Activated CD4-positive, alpha-beta T cell treated with anti-CD3 and anti-CD28 coated beads for 36 hours (primary cell): ENCODE data around the gene IL13. TPM values are rescaled to one million over a fixed set of nuclear protein-coding genes. Genes with fewer than 3 reads are reported as not detected.

Source experiments
- ATAC-seq: fragments of 200-7000 bp; cut with Tn5 transposase; one replicate; pipeline ENCODE4 v1.10.0; 2021; ENCODE audit warnings: mild to moderate bottlenecking, moderate library complexity
- CTCF ChIA-PET: fragments of 350-600 bp; sonication (Branson Sonifier 250); formaldehyde crosslinking; loops from one replicate; lab custom pipeline; 2021; ENCODE audit warnings: antibody characterized with exemption; lab: Charles Lee
- POLR2A ChIA-PET: fragments of 350-600 bp; sonication (Branson Sonifier 250); formaldehyde crosslinking; loops from one replicate; lab custom pipeline; 2021; ENCODE audit warnings: antibody characterized with exemption, inconsistent platforms; lab: Charles Lee
- DNase-seq: peaks from one replicate; pipeline ENCODE4 v3.0.0-alpha.2; 2020
- H3K27ac Mint-ChIP-seq: one replicate; pipeline ENCODE4 v1.8.0; 2021; ENCODE audit warnings: mixed read lengths
- H3K27me3 Mint-ChIP-seq: one replicate; pipeline ENCODE4 v1.8.0; 2021; ENCODE audit warnings: mixed read lengths
- H3K36me3 Mint-ChIP-seq: one replicate; pipeline ENCODE4 v1.8.0; 2021; ENCODE audit warnings: low read depth, mixed read lengths
- H3K4me1 Mint-ChIP-seq: one replicate; pipeline ENCODE4 v1.8.0; 2021; ENCODE audit warnings: mixed read lengths
- H3K4me3 Mint-ChIP-seq: one replicate; pipeline ENCODE4 v1.8.0; 2021; ENCODE audit warnings: mild to moderate bottlenecking, moderate library complexity, mixed read lengths
- H3K9me3 Mint-ChIP-seq: one replicate; pipeline ENCODE4 v1.8.0; 2021; ENCODE audit warnings: low read depth, mixed read lengths
- intact Hi-C, 2 experiments: fragments of 100-400 bp; cut with DNase I in 1 of 2; cut with micrococcal nuclease in 1 of 2; formaldehyde crosslinking; loops; one replicate each; pipeline versions ENCODE4 v1.14.2 to v1.15.1; 2022 to 2024; cut with DNase I, micrococcal nuclease
- total RNA-seq, 2 experiments: library from RNA; stranded (reverse); gene quantifications; one replicate each; pipeline ENCODE4 v1.2.3, GENCODE V29; 2021

The IL13 gene
- total RNA-seq, 2 experiments from 2014 or later, result 3.9 to 5.5 TPM

GRCh38 chr5:132664696-132665209, 6.8 kb downstream of the IL13 start:
- ChIA-PET POLR2A (interaction anchor here (0.6 kb wide), 1 partner anchor 30 kb away, joined by 3 read pairs; no protein-coding TSS in a partner anchor), CTCF (interaction anchor here (1.3 kb wide), 1 partner anchor 159 kb away, joined by 3 read pairs; no protein-coding TSS in a partner anchor)
- Mint-ChIP-seq H3K4me1 (peaks cover 34% of the 10 kb centered on the region), H3K36me3 (no peaks in the 10 kb centered on the region), H3K4me3 (no peak overlapping the region), H3K27me3 (no peaks in the 10 kb centered on the region), H3K9me3 (no peaks in the 10 kb centered on the region), H3K27ac (no peak overlapping the region)
- DNase-seq, result no peak
- ATAC-seq, result no peak
- intact Hi-C loops, result no loop called here

- no peaks in the 10 kb centered on the region for H3K36me3 Mint-ChIP-seq
- no peaks in the 10 kb centered on the region for H3K9me3 Mint-ChIP-seq
- ATAC-seq, result no peak
- H3K27ac Mint-ChIP-seq, result no peak overlapping the region
- H3K4me3 Mint-ChIP-seq, result no peak overlapping the region
- no peak for DNase-seq
- H3K27me3 Mint-ChIP-seq, result no peaks in the 10 kb centered on the region
- intact Hi-C loops, result no loop called here
- ChIA-PET CTCF (no interaction called here), POLR2A (no interaction called here)
- H3K4me1 Mint-ChIP-seq, result peaks cover 31% of the 10 kb centered on the region
These were observed 7.7 kb downstream of the IL13 start for GRCh38 chr5:132665574-132666080.

DNA sequence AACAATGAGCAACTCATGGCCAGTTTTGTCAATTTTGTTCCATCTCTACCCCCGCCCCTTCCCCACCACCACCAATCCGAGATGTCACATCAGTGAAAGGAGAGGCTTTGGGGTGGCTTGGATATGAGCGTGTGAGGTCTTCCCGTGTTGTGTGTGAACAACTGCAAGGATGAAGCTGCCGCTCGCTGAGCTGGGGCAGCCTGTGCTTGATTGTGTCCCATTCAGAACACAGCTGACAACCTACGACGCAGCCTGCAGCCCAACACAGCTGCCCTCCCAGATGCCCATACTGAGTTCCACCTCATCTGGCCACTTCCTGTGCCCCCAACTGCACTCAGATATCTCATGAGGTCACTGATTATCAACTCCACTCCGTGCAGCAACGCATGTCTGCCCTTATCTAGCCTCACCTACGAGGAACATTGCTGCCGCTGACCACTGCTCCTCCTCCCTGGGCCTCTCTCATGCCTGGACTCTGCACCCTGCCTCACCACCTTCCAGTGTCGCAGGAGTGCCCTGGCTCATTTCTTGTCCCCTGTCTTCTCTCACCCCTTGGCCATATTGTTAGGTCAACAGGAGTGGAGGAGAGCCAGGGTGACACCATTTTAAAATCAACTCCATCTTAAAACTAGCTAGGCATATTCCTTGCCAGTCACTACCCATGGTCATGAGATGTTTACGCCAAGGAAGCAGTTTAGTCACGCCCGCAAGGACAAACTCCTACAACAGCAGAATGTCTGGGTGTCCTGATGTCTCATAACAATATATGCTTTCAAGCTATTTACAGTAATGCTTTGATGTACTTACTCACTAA, 8.5 kb downstream of the IL13 start:
- H3K4me3 Mint-ChIP-seq, result no peak overlapping the region
- H3K4me1 Mint-ChIP-seq, result peaks cover 25% of the 10 kb centered on the region
- no peak overlapping the region for H3K27ac Mint-ChIP-seq
- intact Hi-C loops, result no loop called here
- H3K27me3 Mint-ChIP-seq, result no peaks in the 10 kb centered on the region
- no peaks in the 10 kb centered on the region for H3K9me3 Mint-ChIP-seq
- CTCF ChIA-PET, result interaction anchor here (0.6 to 0.9 kb wide), 3 partner anchors 19 to 137 kb away, joined by 3 to 4 read pairs (median 3); no protein-coding TSS in a partner anchor
- no peak for ATAC-seq
- DNase-seq, result no peak
- no peaks in the 10 kb centered on the region for H3K36me3 Mint-ChIP-seq
- POLR2A ChIA-PET, result no interaction called here

GRCh38 chr5:132667309-132667708, 9.3 kb downstream of the IL13 start:
- H3K27me3 Mint-ChIP-seq, result no peaks in the 10 kb centered on the region
- intact Hi-C loops, result no loop called here
- H3K9me3 Mint-ChIP-seq, result no peaks in the 10 kb centered on the region
- no peaks in the 10 kb centered on the region for H3K36me3 Mint-ChIP-seq
- ChIA-PET CTCF (interaction anchor here (0.9 kb wide), 1 partner anchor 35 kb away, joined by 3 read pairs; no protein-coding TSS in a partner anchor), POLR2A (no interaction called here)
- ATAC-seq, result no peak
- no peak for DNase-seq
- H3K27ac Mint-ChIP-seq, result no peak overlapping the region
- peaks cover 20% of the 10 kb centered on the region for H3K4me1 Mint-ChIP-seq
- no peak overlapping the region for H3K4me3 Mint-ChIP-seq

DNA sequence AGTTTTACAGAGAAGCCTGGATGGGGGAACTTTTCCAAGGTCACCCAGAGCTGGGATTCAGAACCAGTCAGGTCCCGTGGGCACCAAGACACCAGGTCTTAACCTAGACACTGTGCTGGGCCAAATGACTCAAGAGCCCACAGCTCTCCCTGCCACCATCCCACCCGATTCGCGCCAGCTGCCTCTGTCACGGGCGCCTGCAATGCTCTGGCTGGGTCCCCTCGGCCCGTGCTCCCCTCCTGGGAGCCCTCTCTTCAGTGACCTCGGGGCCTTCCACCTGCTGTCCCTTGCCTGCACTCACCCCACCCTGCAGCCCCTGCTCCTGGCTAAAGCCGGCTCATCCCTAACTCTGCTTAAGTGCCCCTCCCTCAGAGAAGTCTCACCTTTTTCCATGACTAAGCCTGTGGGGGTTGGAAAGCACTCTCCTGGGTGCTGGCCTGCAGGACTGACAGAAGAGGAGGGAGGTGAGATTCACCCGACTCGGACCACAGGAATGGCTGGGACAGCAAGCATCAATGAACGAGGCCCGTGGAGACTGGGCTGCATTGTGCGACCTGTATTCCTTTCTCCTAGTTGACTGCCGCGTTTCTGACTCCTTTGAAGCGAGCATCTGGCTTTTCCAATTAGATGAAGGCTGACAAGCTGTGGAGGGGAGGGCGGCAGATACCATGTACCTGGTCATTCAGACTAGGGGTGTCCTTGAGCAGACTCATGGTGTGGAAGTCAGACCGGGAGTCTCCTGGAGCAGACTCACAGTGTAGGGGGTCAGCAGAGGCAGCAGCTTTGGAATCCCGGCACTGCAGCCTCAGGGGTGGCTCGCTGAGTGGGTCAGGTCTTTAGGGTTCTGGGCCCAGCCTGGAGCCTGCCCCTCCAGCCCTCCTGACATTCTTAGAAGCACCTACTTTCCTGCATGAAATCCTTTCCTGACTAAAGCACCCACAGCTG, 10.1 kb downstream of the IL13 start:
- CTCF ChIA-PET, result no interaction called here
- intact Hi-C loops, result no loop called here
- Mint-ChIP-seq H3K4me1 (peaks cover 15% of the 10 kb centered on the region), H3K27ac (no peak overlapping the region), H3K27me3 (no peaks in the 10 kb centered on the region), H3K9me3 (no peaks in the 10 kb centered on the region), H3K4me3 (no peak overlapping the region), H3K36me3 (no peaks in the 10 kb centered on the region)
- DNase-seq, result no peak
- POLR2A ChIA-PET, result no interaction called here
- no peak for ATAC-seq

GRCh38 chr5:132668706-132669454, 10.9 kb downstream of the IL13 start:
- peaks cover 11% of the 10 kb centered on the region for H3K4me1 Mint-ChIP-seq
- H3K4me3 Mint-ChIP-seq, result no peak overlapping the region
- H3K27me3 Mint-ChIP-seq, result no peaks in the 10 kb centered on the region
- intact Hi-C loops, result no loop called here
- H3K9me3 Mint-ChIP-seq, result no peaks in the 10 kb centered on the region
- DNase-seq, result no peak
- CTCF ChIA-PET, result no interaction called here
- no peak for ATAC-seq
- no peak overlapping the region for H3K27ac Mint-ChIP-seq
- H3K36me3 Mint-ChIP-seq, result no peaks in the 10 kb centered on the region
- POLR2A ChIA-PET, result no interaction called here

- ATAC-seq, result no peak
- intact Hi-C loops, result no loop called here
- POLR2A ChIA-PET, result interaction anchor here (1.0 kb wide), 1 partner anchor 28 kb away, joined by 3 read pairs; no protein-coding TSS in a partner anchor
- Mint-ChIP-seq H3K9me3 (no peaks in the 10 kb centered on the region), H3K27me3 (no peaks in the 10 kb centered on the region), H3K27ac (no peak overlapping the region), H3K36me3 (no peaks in the 10 kb centered on the region), H3K4me3 (no peak overlapping the region), H3K4me1 (peaks cover 11% of the 10 kb centered on the region)
- DNase-seq, result no peak
- CTCF ChIA-PET, result interaction anchor here (0.6 to 0.9 kb wide), 2 partner anchors 36 to 48 kb away, joined by 3 to 4 read pairs; no protein-coding TSS in a partner anchor
These were observed 11.5 kb downstream of the IL13 start for GRCh38 chr5:132669455-132669820.

GRCh38 chr5:132669966-132670882, 12.3 kb downstream of the IL13 start:
- ATAC-seq, result no peak
- Mint-ChIP-seq H3K9me3 (no peaks in the 10 kb centered on the region), H3K27me3 (no peaks in the 10 kb centered on the region), H3K4me1 (peaks cover 18% of the 10 kb centered on the region), H3K27ac (no peak overlapping the region), H3K36me3 (no peaks in the 10 kb centered on the region), H3K4me3 (no peak overlapping the region)
- intact Hi-C loops, result no loop called here
- ChIA-PET CTCF (interaction anchor here (0.6 to 0.9 kb wide), 2 partner anchors 37 to 49 kb away, joined by 3 to 4 read pairs; no protein-coding TSS in a partner anchor), POLR2A (interaction anchor here (1.0 kb wide), 1 partner anchor 29 kb away, joined by 3 read pairs; no protein-coding TSS in a partner anchor)
- no peak for DNase-seq

- H3K4me1 Mint-ChIP-seq, result peaks cover 19% of the 10 kb centered on the region
These were observed 13.0 kb downstream of the IL13 start for GRCh38 chr5:132671000-132671399.

More at GRCh38 chr5:132671000-132671399, 13.0 kb downstream of the IL13 start:
- intact Hi-C loops, result no loop called here
- Mint-ChIP-seq H3K9me3 (no peaks in the 10 kb centered on the region), H3K27ac (no peak overlapping the region), H3K36me3 (no peaks in the 10 kb centered on the region), H3K4me3 (no peak overlapping the region), H3K27me3 (no peaks in the 10 kb centered on the region)
- ATAC-seq (no peak), DNase-seq (no peak)
- CTCF ChIA-PET, result interaction anchor here (0.7 kb wide), 1 partner anchor 527 kb away, joined by 3 read pairs; no protein-coding TSS in a partner anchor
- POLR2A ChIA-PET, result interaction anchor here (0.7 kb wide), 1 partner anchor 79 kb away, joined by 3 read pairs; no protein-coding TSS in a partner anchor
